Large intestine (tissue), 3 donors: Measurements from ENCODE around the gene IFI27L1. TPM values are rescaled to one million over a fixed set of nuclear protein-coding genes. Genes with fewer than 3 reads are reported as not detected.

ENCODE experiments used
- DNase-seq, 2 donors: peaks; one replicate each; pipeline versions ENCODE4 v3.0.0 to v3.0.0-alpha.2; 2013
- H3K27ac ChIP-seq: one replicate; pipeline ENCODE4 v1.5.1; 2013; ENCODE audit warnings: low read length
- H3K27me3 ChIP-seq: 2 replicates; pipeline ENCODE4 v1.6.1; 2013; ENCODE audit warnings: low read length; ENCODE audit not compliant: control insufficient read depth, insufficient read depth
- H3K36me3 ChIP-seq: 2 replicates; pipeline ENCODE4 v1.6.1; 2013; ENCODE audit warnings: low read length; ENCODE audit not compliant: control insufficient read depth, insufficient read depth
- H3K4me1 ChIP-seq: one replicate; pipeline ENCODE4 v1.6.1; 2013; ENCODE audit warnings: low read length; ENCODE audit not compliant: control insufficient read depth, insufficient read depth
- H3K4me3 ChIP-seq: one replicate; pipeline ENCODE4 v1.5.1; 2013; ENCODE audit warnings: low read length
- H3K9me3 ChIP-seq: one replicate; pipeline ENCODE4 v1.6.1; 2013; ENCODE audit warnings: mild to moderate bottlenecking, low read depth, low read length, moderate library complexity; ENCODE audit not compliant: control insufficient read depth
- WGBS: methylation state at CpG from one replicate; pipeline ENCODE4 v1.1.5; 2013; ENCODE audit warnings: low lambda C conversion rate; ENCODE audit not compliant: insufficient coverage; 5-methylcytosine and 5-hydroxymethylcytosine counted together
- polyA plus RNA-seq: library from polyadenylated mRNA; unstranded; fragments of 120-200 nt; gene quantifications from one replicate; pipeline ENCODE4 v1.2.1, GENCODE V29; 2013

IFI27L1 gene
- polyA plus RNA-seq, 1 donor: 30.7 TPM

GRCh38 chr14:94040796-94041195, 40.3 kb upstream of the IFI27L1 start:
- H3K4me1 ChIP-seq: no peaks in the 10 kb centered on the region
- no peaks in the 10 kb centered on the region for H3K9me3 ChIP-seq
- no peaks in the 10 kb centered on the region for H3K27me3 ChIP-seq
- WGBS: no CpG with 5 or more reads among the region's 13 CpGs
- DNase-seq: no peak
- H3K4me3 ChIP-seq: no peak overlapping the region
- no peak overlapping the region for H3K27ac ChIP-seq
- H3K36me3 ChIP-seq: peaks cover 23% of the 10 kb centered on the region

GRCh38 chr14:94041551-94042346, 39.4 kb upstream of the IFI27L1 start:
- Histone ChIP-seq H3K27ac (no peak overlapping the region), H3K4me3 (no peak overlapping the region), H3K4me1 (no peaks in the 10 kb centered on the region), H3K9me3 (no peaks in the 10 kb centered on the region), H3K36me3 (peaks cover 30% of the 10 kb centered on the region), H3K27me3 (no peaks in the 10 kb centered on the region)
- WGBS: no CpG with 5 or more reads among the region's 18 CpGs
- DNase-seq: no peak

- WGBS: no CpG with 5 or more reads among the region's 12 CpGs
- H3K4me1 ChIP-seq: no peaks in the 10 kb centered on the region
- no peaks in the 10 kb centered on the region for H3K9me3 ChIP-seq
- no peaks in the 10 kb centered on the region for H3K27me3 ChIP-seq
- peaks cover 37% of the 10 kb centered on the region for H3K36me3 ChIP-seq
- H3K4me3 ChIP-seq: no peak overlapping the region
- H3K27ac ChIP-seq: no peak overlapping the region
- DNase-seq: no peak
Observed at GRCh38 chr14:94042433-94043091, 38.5 kb upstream of the IFI27L1 start.

GRCh38 chr14:94043111-94043755, 37.9 kb upstream of the IFI27L1 start:
- Histone ChIP-seq H3K27me3 (no peaks in the 10 kb centered on the region), H3K36me3 (peaks cover 44% of the 10 kb centered on the region), H3K9me3 (no peaks in the 10 kb centered on the region), H3K4me3 (no peak overlapping the region), H3K27ac (no peak overlapping the region), H3K4me1 (no peaks in the 10 kb centered on the region)
- WGBS: 100% methylated on average over 1 of the region's 13 CpGs
- DNase-seq: no peak

GRCh38 chr14:94043756-94044475, 37.2 kb upstream of the IFI27L1 start:
- DNase-seq: no peak
- no peaks in the 10 kb centered on the region for H3K27me3 ChIP-seq
- H3K36me3 ChIP-seq: peaks cover 49% of the 10 kb centered on the region
- H3K27ac ChIP-seq: no peak overlapping the region
- H3K9me3 ChIP-seq: no peaks in the 10 kb centered on the region
- WGBS: no CpG with 5 or more reads among the region's 14 CpGs
- H3K4me1 ChIP-seq: no peaks in the 10 kb centered on the region
- no peak overlapping the region for H3K4me3 ChIP-seq

GRCh38 chr14:94044476-94045091, 36.5 kb upstream of the IFI27L1 start:
- Histone ChIP-seq H3K27ac (no peak overlapping the region), H3K36me3 (peaks cover 55% of the 10 kb centered on the region), H3K27me3 (no peaks in the 10 kb centered on the region), H3K4me3 (no peak overlapping the region), H3K9me3 (no peaks in the 10 kb centered on the region), H3K4me1 (no peaks in the 10 kb centered on the region)
- no CpG with 5 or more reads among the region's 20 CpGs for WGBS
- no peak for DNase-seq

DNA sequence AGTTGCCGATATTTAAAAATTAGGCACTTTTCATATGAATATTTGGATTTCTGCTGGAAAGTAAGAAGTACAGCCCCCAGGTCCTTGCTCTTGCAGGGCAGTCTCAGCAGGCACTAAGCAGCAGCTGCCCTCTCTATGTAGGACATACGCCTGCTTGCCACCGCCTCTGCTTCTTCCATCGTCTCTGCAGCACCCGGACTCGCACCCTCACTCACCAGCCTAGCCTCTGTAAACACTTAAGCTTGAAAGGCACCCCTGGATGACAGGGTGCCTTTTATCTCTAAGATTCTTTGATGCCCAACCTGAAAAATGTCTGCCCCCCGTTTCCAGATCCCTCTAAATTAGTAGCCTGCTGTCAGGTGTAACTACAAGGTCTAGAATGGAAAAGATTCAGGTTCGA, 36.0 kb upstream of the IFI27L1 start:
- no peaks in the 10 kb centered on the region for H3K27me3 ChIP-seq
- no peak overlapping the region for H3K4me3 ChIP-seq
- H3K36me3 ChIP-seq: peaks cover 60% of the 10 kb centered on the region
- DNase-seq: no peak
- H3K4me1 ChIP-seq: no peaks in the 10 kb centered on the region
- H3K27ac ChIP-seq: no peak overlapping the region
- H3K9me3 ChIP-seq: no peaks in the 10 kb centered on the region
- no CpG with 5 or more reads among the region's 8 CpGs for WGBS

DNA sequence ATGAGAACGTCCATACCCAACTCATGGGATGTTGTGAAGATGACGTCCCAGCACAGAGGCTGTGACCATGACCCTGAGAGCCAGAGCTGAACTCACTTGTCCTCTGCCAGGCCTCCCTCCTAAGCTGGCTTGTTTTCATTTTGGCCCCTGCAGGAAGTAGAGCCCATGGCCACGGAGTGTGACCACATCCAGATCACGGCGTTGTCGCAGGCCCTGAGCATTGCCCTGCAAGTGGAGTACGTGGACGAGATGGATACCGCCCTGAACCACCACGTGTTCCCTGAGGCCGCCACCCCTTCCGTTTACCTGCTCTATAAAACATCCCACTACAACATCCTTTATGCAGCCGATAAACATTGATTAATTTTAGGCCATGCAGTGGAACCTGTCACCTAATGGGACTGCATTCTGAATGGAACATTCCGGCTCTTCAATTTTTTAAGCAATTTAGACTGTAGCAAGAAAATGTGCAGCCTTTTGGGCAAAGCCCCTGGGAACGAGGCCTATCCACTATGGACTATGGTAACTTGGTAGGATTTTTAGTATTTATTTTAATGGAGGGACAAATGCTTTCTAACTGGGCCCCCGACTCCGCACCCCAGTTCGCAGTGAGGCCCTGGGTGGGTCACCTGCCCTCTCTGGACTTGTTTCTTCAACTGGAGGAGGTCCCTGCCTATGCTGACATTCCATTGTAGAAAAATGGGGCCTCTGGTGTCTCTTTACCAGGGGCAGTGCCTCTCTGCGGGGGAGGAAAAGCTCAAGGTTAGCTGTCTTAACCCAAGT, 35.4 kb upstream of the IFI27L1 start:
- Histone ChIP-seq H3K4me3 (no peak overlapping the region), H3K36me3 (peaks cover 64% of the 10 kb centered on the region), H3K4me1 (no peaks in the 10 kb centered on the region), H3K27ac (no peak overlapping the region), H3K27me3 (no peaks in the 10 kb centered on the region), H3K9me3 (no peaks in the 10 kb centered on the region)
- no CpG with 5 or more reads among the region's 19 CpGs for WGBS
- DNase-seq: no peak

DNA sequence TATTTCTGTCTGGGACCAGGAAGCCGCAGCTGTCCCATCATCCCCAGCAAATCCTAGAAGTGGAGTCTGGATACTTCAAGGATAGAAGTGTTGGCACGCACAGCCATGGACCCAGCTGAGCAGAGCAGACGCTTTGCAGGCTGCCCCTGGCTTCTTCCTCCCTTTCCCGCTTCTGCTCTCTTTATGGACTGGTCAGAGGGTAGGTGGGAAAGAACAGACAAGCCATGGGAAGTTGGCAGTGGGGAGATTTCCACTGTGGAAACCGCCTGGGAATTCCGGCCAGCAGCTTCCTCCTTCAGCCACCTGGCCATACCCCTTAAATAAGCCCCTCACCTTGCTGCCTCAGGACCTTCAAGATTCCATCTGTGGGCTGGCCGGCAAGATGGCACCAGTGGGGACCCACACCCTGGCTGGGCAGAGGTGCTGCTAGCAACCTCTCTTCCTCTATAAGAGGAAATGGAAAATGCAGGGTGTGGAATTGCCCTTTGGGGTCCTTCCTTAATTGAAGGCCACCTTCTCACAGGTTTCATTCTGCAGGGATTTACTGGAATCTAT, 34.3 kb upstream of the IFI27L1 start:
- H3K36me3 ChIP-seq: peaks cover 75% of the 10 kb centered on the region
- H3K9me3 ChIP-seq: no peaks in the 10 kb centered on the region
- WGBS: no CpG with 5 or more reads among the region's 7 CpGs
- no peak for DNase-seq
- H3K4me3 ChIP-seq: no peak overlapping the region
- no peaks in the 10 kb centered on the region for H3K27me3 ChIP-seq
- no peak overlapping the region for H3K27ac ChIP-seq
- H3K4me1 ChIP-seq: no peaks in the 10 kb centered on the region
